Panc1 (cell line): ENCODE results near the gene EREG. TPM values are rescaled to one million over a fixed set of nuclear protein-coding genes. Genes with fewer than 3 reads are reported as not detected.

Experiments used
- ATAC-seq: fragments of 200-7000 bp; cut with Tn5 transposase; 2 replicates; pipeline ENCODE4 v1.9.1; 2020; ENCODE audit warnings: mild to moderate bottlenecking, moderate library complexity
- BruUV-seq: library from RNA; stranded (reverse); fragments of 400-500 nt; replicated peaks from 2 replicates; lab custom pipeline; 2021; lab: Mats Ljungman, UMichigan
- CTCF ChIA-PET: fragments of 300-600 bp; sonication (Branson Sonifier 250); formaldehyde crosslinking; loops from one replicate; lab custom pipeline; 2022; ENCODE audit warnings: antibody characterized with exemption; lab: Charles Lee
- POLR2A ChIA-PET: fragments of 300-600 bp; sonication (Branson Sonifier 250); formaldehyde crosslinking; loops from one replicate; lab custom pipeline; 2022; ENCODE audit warnings: antibody characterized with exemption; lab: Charles Lee
- DNase-seq: peaks from one replicate; pipeline ENCODE4 v3.0.0-alpha.2; 2010; ENCODE audit warnings: low read depth, low spot score
- H3K27ac ChIP-seq: 2 replicates; pipeline ENCODE4 v1.5.1; 2011; ENCODE audit warnings: mild to moderate bottlenecking, low read length, inconsistent platforms
- H3K27me3 ChIP-seq: fragments of 200-500 bp; sonication (Bioruptor generic); 2 replicates; pipeline ENCODE4 v1.6.0; 2014; ENCODE audit warnings: low read length, inconsistent platforms; ENCODE audit not compliant: control insufficient read depth, insufficient read depth
- H3K36me3 ChIP-seq: fragments of 200-500 bp; sonication (Bioruptor generic); 2 replicates; pipeline ENCODE4 v1.5.1; 2014; ENCODE audit warnings: inconsistent platforms, mild to moderate bottlenecking, low read length, moderate library complexity; ENCODE audit not compliant: control insufficient read depth, insufficient read depth
- H3K4me1 ChIP-seq: 2 replicates; pipeline ENCODE4 v1.5.1; 2011; ENCODE audit warnings: inconsistent platforms, mild to moderate bottlenecking, low read length, moderate library complexity; ENCODE audit not compliant: control insufficient read depth, insufficient read depth
- H3K4me3 ChIP-seq, 2 experiments: 2 replicates each; pipeline ENCODE4 v1.5.1; 2011 to 2012; ENCODE audit warnings: low read depth in 2 of 2, low read length in 2 of 2, mild to moderate bottlenecking in 2 of 2, inconsistent platforms in 1 of 2, moderate library complexity in 1 of 2
- H3K9me3 ChIP-seq: fragments of 200-500 bp; sonication (Bioruptor generic); 2 replicates; pipeline ENCODE4 v1.5.1; 2014; ENCODE audit warnings: low read depth, mild to moderate bottlenecking, inconsistent platforms, low read length, moderate library complexity; ENCODE audit not compliant: control insufficient read depth, insufficient read depth
- POLR2AphosphoS5 ChIP-seq: IDR thresholded peaks from 2 replicates; pipeline ENCODE4 v1.6.1; 2012; ENCODE audit warnings: mild to moderate bottlenecking, low read depth, low read length, moderate library complexity
- SIN3A ChIP-seq: IDR thresholded peaks from 2 replicates; pipeline ENCODE4 v1.6.1; 2012; ENCODE audit warnings: low read depth, mild to moderate bottlenecking, low read length, moderate library complexity, borderline replicate concordance; ENCODE audit not compliant: insufficient read depth
- TCF7L2 ChIP-seq: IDR thresholded peaks from 2 replicates; pipeline ENCODE4 v1.6.1; 2011; ENCODE audit warnings: mild to moderate bottlenecking, low read depth, low read length, inconsistent platforms
- in situ Hi-C: cut with HindIII; loops from 2 replicates; pipeline ENCODE4 v1.10.0; 2016; ENCODE audit warnings: low sequenced_read_pairs, low pct_unique_long_range_greater_than_20kb
- intact Hi-C: fragments of 100-400 bp; cut with micrococcal nuclease; formaldehyde crosslinking; loops from one replicate; pipeline ENCODE4 v1.10.0; 2022; ENCODE audit not compliant: unreplicated experiment
- total RNA-seq: library from RNA; stranded (reverse); gene quantifications from one replicate; pipeline ENCODE4 v1.2.1, GENCODE V29; 2021; ENCODE audit not compliant: unreplicated experiment
- TF ChIP-seq, protein P1 (sequence below): fragments of 450-650 bp; IDR thresholded peaks from 2 replicates; pipeline ENCODE4 v1.5.1; 2017; ENCODE audit warnings: mild to moderate bottlenecking
- TF ChIP-seq, protein P2 (sequence below), 2 experiments: IDR thresholded peaks; 2 replicates each; pipeline ENCODE4 v1.6.1; 2011 to 2012; ENCODE audit warnings: low read depth in 2 of 2, control low read depth in 1 of 2, low read length in 1 of 2, mild to moderate bottlenecking in 1 of 2, moderate library complexity in 1 of 2; ENCODE audit not compliant: insufficient read depth in 1 of 2

Gene EREG
- total RNA-seq, 1 experiment from 2014 or later = 2.1 TPM

DNA sequence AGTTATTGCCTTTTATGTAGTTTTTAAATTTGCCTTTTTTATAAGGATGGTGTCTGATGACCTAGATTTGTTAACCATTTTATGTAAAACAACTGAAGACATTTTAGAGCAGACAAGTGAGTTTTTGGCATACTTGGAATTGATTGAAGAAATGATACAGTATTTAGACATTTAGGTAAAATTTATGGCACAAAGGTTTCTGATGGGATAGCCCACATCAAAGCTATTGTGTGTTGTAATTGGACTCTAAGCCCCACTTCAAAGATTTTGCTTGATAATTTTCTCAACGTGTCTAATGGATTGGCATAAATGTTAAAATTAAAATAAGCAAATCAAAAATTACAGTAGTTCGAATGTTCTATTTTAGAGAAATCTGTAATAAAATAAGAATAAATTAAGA, 39.1 kb upstream of the EREG start:
- ATAC-seq (no peak), DNase-seq (no peak)
- no peaks in the 10 kb centered on the region for H3K4me1 ChIP-seq
- no TSS peak for BruUV-seq
- ChIA-PET POLR2A (no interaction called here), CTCF (no interaction called here)
- intact Hi-C loops = no loop called here
- H3K4me3 ChIP-seq = no peak overlapping the region
- H3K27ac ChIP-seq = no peak overlapping the region
- H3K27me3 ChIP-seq = no peaks in the 10 kb centered on the region
- in situ Hi-C loops = no loop called here
- no peaks in the 10 kb centered on the region for H3K36me3 ChIP-seq
- no peaks in the 10 kb centered on the region for H3K9me3 ChIP-seq
- TF ChIP-seq TCF7L2 = no peak

DNA sequence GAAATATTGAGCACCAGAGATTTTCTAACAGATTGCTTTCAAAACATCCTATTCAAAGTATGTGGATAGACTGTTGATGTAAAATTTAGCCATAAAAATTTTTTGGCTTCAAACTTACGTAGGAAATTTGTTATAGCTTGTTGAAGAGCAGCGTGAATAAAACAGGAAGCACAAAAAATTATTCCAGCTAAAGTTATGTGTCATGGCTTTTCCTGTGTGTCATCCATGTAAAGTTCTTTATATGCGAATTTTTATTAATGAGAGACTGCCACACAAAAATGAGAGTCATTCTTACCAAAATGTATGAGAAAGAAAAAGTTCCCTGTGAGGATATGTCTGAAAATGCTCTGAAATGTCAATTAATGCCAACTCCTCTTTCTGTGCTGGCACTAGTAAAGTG, 37.2 kb upstream of the EREG start:
- POLR2A ChIA-PET = no interaction called here
- TF ChIP-seq, protein P1, sequence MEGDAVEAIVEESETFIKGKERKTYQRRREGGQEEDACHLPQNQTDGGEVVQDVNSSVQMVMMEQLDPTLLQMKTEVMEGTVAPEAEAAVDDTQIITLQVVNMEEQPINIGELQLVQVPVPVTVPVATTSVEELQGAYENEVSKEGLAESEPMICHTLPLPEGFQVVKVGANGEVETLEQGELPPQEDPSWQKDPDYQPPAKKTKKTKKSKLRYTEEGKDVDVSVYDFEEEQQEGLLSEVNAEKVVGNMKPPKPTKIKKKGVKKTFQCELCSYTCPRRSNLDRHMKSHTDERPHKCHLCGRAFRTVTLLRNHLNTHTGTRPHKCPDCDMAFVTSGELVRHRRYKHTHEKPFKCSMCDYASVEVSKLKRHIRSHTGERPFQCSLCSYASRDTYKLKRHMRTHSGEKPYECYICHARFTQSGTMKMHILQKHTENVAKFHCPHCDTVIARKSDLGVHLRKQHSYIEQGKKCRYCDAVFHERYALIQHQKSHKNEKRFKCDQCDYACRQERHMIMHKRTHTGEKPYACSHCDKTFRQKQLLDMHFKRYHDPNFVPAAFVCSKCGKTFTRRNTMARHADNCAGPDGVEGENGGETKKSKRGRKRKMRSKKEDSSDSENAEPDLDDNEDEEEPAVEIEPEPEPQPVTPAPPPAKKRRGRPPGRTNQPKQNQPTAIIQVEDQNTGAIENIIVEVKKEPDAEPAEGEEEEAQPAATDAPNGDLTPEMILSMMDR = no peak
- no peak for TF ChIP-seq POLR2AphosphoS5
- TF ChIP-seq TCF7L2 = no peak
- TF ChIP-seq, protein P2, sequence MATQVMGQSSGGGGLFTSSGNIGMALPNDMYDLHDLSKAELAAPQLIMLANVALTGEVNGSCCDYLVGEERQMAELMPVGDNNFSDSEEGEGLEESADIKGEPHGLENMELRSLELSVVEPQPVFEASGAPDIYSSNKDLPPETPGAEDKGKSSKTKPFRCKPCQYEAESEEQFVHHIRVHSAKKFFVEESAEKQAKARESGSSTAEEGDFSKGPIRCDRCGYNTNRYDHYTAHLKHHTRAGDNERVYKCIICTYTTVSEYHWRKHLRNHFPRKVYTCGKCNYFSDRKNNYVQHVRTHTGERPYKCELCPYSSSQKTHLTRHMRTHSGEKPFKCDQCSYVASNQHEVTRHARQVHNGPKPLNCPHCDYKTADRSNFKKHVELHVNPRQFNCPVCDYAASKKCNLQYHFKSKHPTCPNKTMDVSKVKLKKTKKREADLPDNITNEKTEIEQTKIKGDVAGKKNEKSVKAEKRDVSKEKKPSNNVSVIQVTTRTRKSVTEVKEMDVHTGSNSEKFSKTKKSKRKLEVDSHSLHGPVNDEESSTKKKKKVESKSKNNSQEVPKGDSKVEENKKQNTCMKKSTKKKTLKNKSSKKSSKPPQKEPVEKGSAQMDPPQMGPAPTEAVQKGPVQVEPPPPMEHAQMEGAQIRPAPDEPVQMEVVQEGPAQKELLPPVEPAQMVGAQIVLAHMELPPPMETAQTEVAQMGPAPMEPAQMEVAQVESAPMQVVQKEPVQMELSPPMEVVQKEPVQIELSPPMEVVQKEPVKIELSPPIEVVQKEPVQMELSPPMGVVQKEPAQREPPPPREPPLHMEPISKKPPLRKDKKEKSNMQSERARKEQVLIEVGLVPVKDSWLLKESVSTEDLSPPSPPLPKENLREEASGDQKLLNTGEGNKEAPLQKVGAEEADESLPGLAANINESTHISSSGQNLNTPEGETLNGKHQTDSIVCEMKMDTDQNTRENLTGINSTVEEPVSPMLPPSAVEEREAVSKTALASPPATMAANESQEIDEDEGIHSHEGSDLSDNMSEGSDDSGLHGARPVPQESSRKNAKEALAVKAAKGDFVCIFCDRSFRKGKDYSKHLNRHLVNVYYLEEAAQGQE (IDR thresholded peaks at IDR 0.05; ENCODE audit: insufficient read depth in 1 of 2, low read depth in 2 of 2, low read length in 1 of 2) = no peak
- no peak for TF ChIP-seq SIN3A
- CTCF ChIA-PET = no interaction called here
- in situ Hi-C loops = no loop called here
- H3K36me3 ChIP-seq = no peaks in the 10 kb centered on the region
- H3K27ac ChIP-seq = no peak overlapping the region
- DNase-seq = no peak
- no peaks in the 10 kb centered on the region for H3K9me3 ChIP-seq
- H3K27me3 ChIP-seq = no peaks in the 10 kb centered on the region
- ATAC-seq = no peak
- H3K4me3 ChIP-seq = no peak overlapping the region
- BruUV-seq = no TSS peak
- intact Hi-C loops = no loop called here
- no peaks in the 10 kb centered on the region for H3K4me1 ChIP-seq

DNA sequence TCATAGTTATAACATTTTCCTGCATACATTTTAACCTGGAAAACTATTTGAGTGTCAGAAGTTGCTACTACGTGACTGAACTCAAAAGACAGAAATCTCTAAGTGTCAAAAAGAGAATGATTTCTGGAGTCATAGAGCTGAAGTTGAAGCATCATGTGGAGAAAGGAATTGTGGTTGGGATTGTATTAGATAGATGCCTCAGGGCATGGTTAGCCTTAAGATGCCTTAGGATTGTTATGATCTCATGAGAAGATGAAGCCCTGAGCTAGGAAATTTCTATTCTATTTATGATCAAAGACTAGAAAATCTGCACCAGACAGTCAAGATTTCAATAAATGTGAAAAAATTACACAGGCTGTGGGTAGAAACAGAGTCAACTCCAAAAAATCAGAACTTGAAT, 36.4 kb upstream of the EREG start:
- ChIA-PET POLR2A (no interaction called here), CTCF (no interaction called here)
- no peaks in the 10 kb centered on the region for H3K4me1 ChIP-seq
- ATAC-seq (no peak), DNase-seq (no peak)
- no peak overlapping the region for H3K27ac ChIP-seq
- H3K4me3 ChIP-seq = no peak overlapping the region
- no TSS peak for BruUV-seq
- no peaks in the 10 kb centered on the region for H3K27me3 ChIP-seq
- TF ChIP-seq TCF7L2 (no peak), SIN3A (no peak), POLR2AphosphoS5 (no peak)
- TF ChIP-seq, protein P2 (IDR thresholded peaks at IDR 0.05; ENCODE audit: insufficient read depth in 1 of 2, low read depth in 2 of 2, low read length in 1 of 2) = no peak
- TF ChIP-seq, protein P1 = no peak
- no peaks in the 10 kb centered on the region for H3K9me3 ChIP-seq
- H3K36me3 ChIP-seq = no peaks in the 10 kb centered on the region
- in situ Hi-C loops (no loop called here), intact Hi-C loops (no loop called here)
